Colonic mucosa (tissue), 4 donors: ENCODE results near the gene CERK. TPM values are rescaled to one million over a fixed set of nuclear protein-coding genes. Genes with fewer than 3 reads are reported as not detected.

ENCODE experiments used
- DNase-seq: peaks from one replicate; pipeline ENCODE4 v3.0.0-alpha.2; 2020
- H3K27ac ChIP-seq: fragments of 200-600 bp; one replicate; pipeline ENCODE4 v1.8.0; 2021
- H3K27me3 ChIP-seq: fragments of 200-600 bp; one replicate; pipeline ENCODE4 v1.8.0; 2021
- H3K36me3 ChIP-seq: fragments of 200-600 bp; one replicate; pipeline ENCODE4 v1.8.0; 2021
- H3K4me1 ChIP-seq: fragments of 200-600 bp; one replicate; pipeline ENCODE4 v1.8.0; 2021; ENCODE audit warnings: mild to moderate bottlenecking
- H3K4me3 ChIP-seq: fragments of 200-600 bp; one replicate; pipeline ENCODE4 v1.8.0; 2021
- H3K9ac ChIP-seq, 2 donors: one replicate each; pipeline ENCODE4 v1.7.0; 2013; ENCODE audit warnings: control low read depth in 2 of 2, low read depth in 2 of 2, low read length in 2 of 2
- H3K9me3 ChIP-seq: fragments of 200-600 bp; one replicate; pipeline ENCODE4 v1.8.0; 2021
- CTCF ChIP-seq: fragments of 200-600 bp; IDR thresholded peaks from one replicate; pipeline ENCODE4 v1.8.0; 2022; ENCODE audit warnings: antibody characterized with exemption, mild to moderate bottlenecking
- intact Hi-C: fragments of 100-400 bp; cut with DNase I; formaldehyde crosslinking; loops from one replicate; pipeline ENCODE4 v1.14.1; 2022
- total RNA-seq, 2 donors: library from RNA; stranded (reverse); fragmentation: NEBNext Ultra II Directional in 1 of 2; extraction: Animal tissue kit (Norgen Biotek cat#: 25700) in 1 of 2; gene quantifications; one replicate each; pipeline ENCODE4 v1.2.1, GENCODE V29; 2021
- donor health status: healthy.
- donor health status: DM: no; HTN: no; CAD: no.
- donor health status: DM: no; HTN: no; CAD: no.

The CERK gene
- total RNA-seq, 2 donors from 2014 or later: 24.7 to 46.6 TPM

GRCh38 chr22:46672731-46673130, 65.3 kb downstream of the CERK start:
- Histone ChIP-seq H3K9ac (no peak overlapping the region), H3K27me3 (no peaks in the 10 kb centered on the region), H3K27ac (no peak overlapping the region), H3K9me3 (no peaks in the 10 kb centered on the region), H3K4me3 (no peak overlapping the region), H3K36me3 (no peaks in the 10 kb centered on the region), H3K4me1 (peaks cover 5% of the 10 kb centered on the region)
- no peak for TF ChIP-seq CTCF
- DNase-seq: peak; percentile 78
- intact Hi-C loops: loop anchor here (5.0 kb wide), 1 partner anchor 90 kb away; no protein-coding TSS in a partner anchor

GRCh38 chr22:46671824-46672432, 66.1 kb downstream of the CERK start:
- Histone ChIP-seq H3K4me1 (peaks cover 5% of the 10 kb centered on the region), H3K4me3 (no peak overlapping the region), H3K27me3 (no peaks in the 10 kb centered on the region), H3K9me3 (no peaks in the 10 kb centered on the region), H3K36me3 (no peaks in the 10 kb centered on the region), H3K27ac (no peak overlapping the region), H3K9ac (no peak overlapping the region)
- DNase-seq: peak; percentile 46
- intact Hi-C loops: loop anchor here (5.0 kb wide), 1 partner anchor 90 kb away; no protein-coding TSS in a partner anchor
- no peak for TF ChIP-seq CTCF

- no peak for TF ChIP-seq CTCF
- H3K9ac ChIP-seq: no peak overlapping the region
- DNase-seq: no peak
- H3K27ac ChIP-seq: no peak overlapping the region
- intact Hi-C loops: no loop called here
- H3K4me1 ChIP-seq: peaks cover 5% of the 10 kb centered on the region
- H3K9me3 ChIP-seq: no peaks in the 10 kb centered on the region
- no peak overlapping the region for H3K4me3 ChIP-seq
- no peaks in the 10 kb centered on the region for H3K36me3 ChIP-seq
- no peaks in the 10 kb centered on the region for H3K27me3 ChIP-seq
Measured at GRCh38 chr22:46669201-46669600, 68.9 kb downstream of the CERK start.

GRCh38 chr22:46668116-46668515, 69.9 kb downstream of the CERK start:
- Histone ChIP-seq H3K27ac (no peak overlapping the region), H3K9me3 (no peaks in the 10 kb centered on the region), H3K27me3 (no peaks in the 10 kb centered on the region), H3K4me1 (peaks cover 5% of the 10 kb centered on the region), H3K9ac (no peak overlapping the region), H3K4me3 (no peak overlapping the region), H3K36me3 (no peaks in the 10 kb centered on the region)
- intact Hi-C loops: no loop called here
- no peak for DNase-seq
- TF ChIP-seq CTCF: no peak

- Histone ChIP-seq H3K9ac (no peak overlapping the region), H3K4me3 (no peak overlapping the region), H3K4me1 (no peaks in the 10 kb centered on the region), H3K27me3 (no peaks in the 10 kb centered on the region), H3K36me3 (no peaks in the 10 kb centered on the region), H3K27ac (no peak overlapping the region), H3K9me3 (no peaks in the 10 kb centered on the region)
- no peak for TF ChIP-seq CTCF
- DNase-seq: no peak
- intact Hi-C loops: no loop called here
Measured at GRCh38 chr22:46667245-46667623, 70.8 kb downstream of the CERK start.
